ENCODE results near the gene CCDC63.

- TF ChIP-seq TCF7L2 (IDR thresholded peaks at IDR 0.05; ENCODE audit: low read depth, low read length), result no peak
- TF ChIP-seq JUNB (CRISPR knock-in tag; IDR thresholded peaks at IDR 0.05; ENCODE audit: borderline replicate concordance), result no peak
- TF ChIP-seq ZSCAN31 (CRISPR knock-in tag; IDR thresholded peaks at IDR 0.05; ENCODE audit: low read depth), result no peak
- no peak for TF ChIP-seq CEBPB (IDR thresholded peaks at IDR 0.05; ENCODE audit: borderline replicate concordance, low read depth, low read length)
- no peak for TF ChIP-seq CTCF (CRISPR knock-in tag; IDR thresholded peaks at IDR 0.05)
These were observed 84.5 kb downstream of the CCDC63 start for GRCh38 chr12:110931315-110931728.

All from HepG2 (cell line).